GM10266 (cell line): ENCODE measurements around the gene SFMBT1.

Experiments used
- DNase-seq: peaks from one replicate; pipeline ENCODE4 v3.0.0; 2012; ENCODE audit errors: extremely low spot score
- CTCF ChIP-seq: IDR thresholded peaks from 2 replicates; pipeline ENCODE4 v1.5.1; 2012; ENCODE audit warnings: mild to moderate bottlenecking, low read depth; ENCODE audit not compliant: control insufficient read depth, insufficient read depth; ENCODE audit errors: missing control alignments

SFMBT1 gene

GRCh38 chr3:53026382-53027162 is 19.3 kb downstream of the SFMBT1 start:
- no peak for DNase-seq
- TF ChIP-seq CTCF: no peak

- DNase-seq: no peak
- TF ChIP-seq CTCF: no peak
These were observed 21.6 kb downstream of the SFMBT1 start for GRCh38 chr3:53024315-53024714.

GRCh38 chr3:53023072-53023823 is 22.6 kb downstream of the SFMBT1 start:
- DNase-seq: no peak
- no peak for TF ChIP-seq CTCF

GRCh38 chr3:53022647-53023046 is 23.2 kb downstream of the SFMBT1 start:
- no peak for TF ChIP-seq CTCF

GRCh38 chr3:53016236-53016635 is 29.6 kb downstream of the SFMBT1 start:
- TF ChIP-seq CTCF: no peak
- no peak for DNase-seq

More at GRCh38 chr3:53022647-53023046, 23.2 kb downstream of the SFMBT1 start:
- no peak for DNase-seq

GRCh38 chr3:53011324-53011723 is 34.5 kb downstream of the SFMBT1 start:
- no peak for DNase-seq
- no peak for TF ChIP-seq CTCF
